HG02840 (cell line): Measurements from ENCODE around the gene COL24A1.

Experiments
- ATAC-seq: cut with Tn5 transposase; IDR thresholded peaks from one replicate; pipeline ENCODE4 v1.9.1; 2021; ENCODE audit warnings: mild to moderate bottlenecking, moderate library complexity, moderate number of reproducible peaks; ENCODE audit not compliant: unreplicated experiment, low FRiP score

COL24A1 gene

GRCh38 chr1:85707990-85708828 is 448.4 kb downstream of the COL24A1 start, which contains the start of gene ZNHIT6:
ZNHIT6 (minus strand) TSS chr1:85708433; CDS start chr1:85708284, 149 bp downstream.
- peak; percentile 84 for ATAC-seq

- ATAC-seq, result peak; percentile 32
Observed at GRCh38 chr1:85707267-85707989, 449.1 kb downstream of the COL24A1 start.

- no peak for ATAC-seq
Observed at GRCh38 chr1:85705940-85706339, 450.6 kb downstream of the COL24A1 start.

- ATAC-seq, result no peak
Observed at GRCh38 chr1:85700422-85700821, 456.1 kb downstream of the COL24A1 start.

- no peak for ATAC-seq
Observed at GRCh38 chr1:85697895-85698294, 458.7 kb downstream of the COL24A1 start.

- no peak for ATAC-seq
Observed at GRCh38 chr1:85692730-85693314, 463.8 kb downstream of the COL24A1 start.

GRCh38 chr1:85689775-85690404 is 466.7 kb downstream of the COL24A1 start:
- ATAC-seq, result no peak

- no peak for ATAC-seq
Observed at GRCh38 chr1:85683292-85684025, 473.1 kb downstream of the COL24A1 start.

GRCh38 chr1:85681087-85681486 is 475.5 kb downstream of the COL24A1 start:
- no peak for ATAC-seq
